SU-DHL-6 (cell line): ENCODE results near the gene CAMSAP1.

ENCODE experiments used
- CTCF ChIP-seq: fragments of 200-600 bp; sonication (generic); IDR thresholded peaks from one replicate; pipeline ENCODE4 v1.5.1; 2017; ENCODE audit warnings: antibody characterized with exemption, mild to moderate bottlenecking, low read length, moderate library complexity; ENCODE audit not compliant: insufficient read depth, poor library complexity, severe bottlenecking
- EZH2phosphoT487 ChIP-seq: fragments of 200-600 bp; sonication (generic), shearing (Covaris generic); conservative IDR thresholded peaks from 2 replicates; pipeline ENCODE4 v1.6.1; 2018; ENCODE audit warnings: mild to moderate bottlenecking, antibody characterized with exemption, low read length, moderate library complexity, mixed read lengths

GRCh38 chr9:135887585-135888050 is 19.7 kb downstream of the CAMSAP1 start:
- TF ChIP-seq CTCF, result no peak
- TF ChIP-seq EZH2phosphoT487, result no peak
